ENCODE measurements around the gene NAALADL2. TPM values are rescaled to one million over a fixed set of nuclear protein-coding genes. Genes with fewer than 3 reads are reported as not detected.

The NAALADL2 gene
- total RNA-seq, 2 donors from 2014 or later, result 6.2 to 14.5 TPM

DNA sequence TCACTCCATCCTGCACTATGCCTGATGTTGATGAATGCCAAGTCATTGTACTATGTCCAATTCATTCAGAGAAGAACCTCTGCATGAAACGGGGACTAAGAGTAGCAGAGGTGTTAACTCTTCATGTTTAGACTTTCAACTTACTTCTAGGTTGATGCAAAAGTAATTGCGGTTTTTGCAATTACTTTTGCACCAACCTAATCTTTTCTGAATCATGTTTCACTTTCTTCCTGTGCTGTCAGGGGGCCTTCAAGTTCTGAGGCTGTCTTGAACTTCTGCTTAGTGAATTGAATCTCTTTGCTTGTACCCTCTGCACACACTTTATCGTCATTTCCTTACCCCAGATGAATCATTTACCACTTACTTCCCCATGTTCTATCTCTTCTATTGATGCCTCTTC lies 636.2 kb downstream of the NAALADL2 start:
- TF ChIP-seq POLR2A (IDR thresholded peaks at IDR 0.05), result no peak
- TF ChIP-seq, protein P1, sequence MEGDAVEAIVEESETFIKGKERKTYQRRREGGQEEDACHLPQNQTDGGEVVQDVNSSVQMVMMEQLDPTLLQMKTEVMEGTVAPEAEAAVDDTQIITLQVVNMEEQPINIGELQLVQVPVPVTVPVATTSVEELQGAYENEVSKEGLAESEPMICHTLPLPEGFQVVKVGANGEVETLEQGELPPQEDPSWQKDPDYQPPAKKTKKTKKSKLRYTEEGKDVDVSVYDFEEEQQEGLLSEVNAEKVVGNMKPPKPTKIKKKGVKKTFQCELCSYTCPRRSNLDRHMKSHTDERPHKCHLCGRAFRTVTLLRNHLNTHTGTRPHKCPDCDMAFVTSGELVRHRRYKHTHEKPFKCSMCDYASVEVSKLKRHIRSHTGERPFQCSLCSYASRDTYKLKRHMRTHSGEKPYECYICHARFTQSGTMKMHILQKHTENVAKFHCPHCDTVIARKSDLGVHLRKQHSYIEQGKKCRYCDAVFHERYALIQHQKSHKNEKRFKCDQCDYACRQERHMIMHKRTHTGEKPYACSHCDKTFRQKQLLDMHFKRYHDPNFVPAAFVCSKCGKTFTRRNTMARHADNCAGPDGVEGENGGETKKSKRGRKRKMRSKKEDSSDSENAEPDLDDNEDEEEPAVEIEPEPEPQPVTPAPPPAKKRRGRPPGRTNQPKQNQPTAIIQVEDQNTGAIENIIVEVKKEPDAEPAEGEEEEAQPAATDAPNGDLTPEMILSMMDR (IDR thresholded peaks at IDR 0.05), result no peak
- intact Hi-C loops (cut with DNase I), result no loop called here
- DNase-seq, result no peak
- no peak overlapping the region for H3K27ac ChIP-seq
- H3K4me3 ChIP-seq, result no peak overlapping the region
- no peaks in the 10 kb centered on the region for H3K9me3 ChIP-seq
- ATAC-seq, result no peak
- H3K36me3 ChIP-seq (replicated peaks in 1 of 2; ENCODE audit: insufficient read depth in 1 of 2, low read depth in 2 of 2), result no peaks in the 10 kb centered on the region
- WGBS, 2 donors, result 38 to 47% methylated on average over 3 of the region's 3 CpGs
- H3K4me1 ChIP-seq, result no peaks in the 10 kb centered on the region
- no peaks in the 10 kb centered on the region for H3K27me3 ChIP-seq

DNA sequence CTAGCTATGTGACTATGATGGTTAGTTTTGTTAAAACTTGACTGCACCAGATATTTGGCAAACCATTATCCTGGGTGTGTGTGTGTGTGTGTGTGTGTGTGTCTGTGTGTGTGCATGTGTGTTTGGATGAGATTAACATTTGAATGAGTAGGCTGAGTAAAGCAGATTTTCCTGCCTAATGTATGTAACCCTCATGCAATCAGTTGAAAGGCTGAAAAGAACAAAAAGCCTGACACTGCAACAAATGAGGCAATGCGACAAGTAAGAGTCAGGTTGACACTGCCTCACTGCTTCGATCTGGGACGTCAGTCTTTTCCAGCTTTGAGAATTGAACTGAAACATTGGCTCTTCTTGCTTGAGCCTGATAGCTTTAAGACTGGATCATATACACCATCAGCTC lies 643.0 kb downstream of the NAALADL2 start:
- Histone ChIP-seq H3K27ac (no peak overlapping the region), H3K9me3 (no peaks in the 10 kb centered on the region), H3K27me3 (no peaks in the 10 kb centered on the region), H3K4me3 (no peak overlapping the region), H3K4me1 (no peaks in the 10 kb centered on the region), H3K36me3 (replicated peaks in 1 of 2; ENCODE audit: insufficient read depth in 1 of 2, low read depth in 2 of 2) (no peaks in the 10 kb centered on the region)
- DNase-seq (no peak), ATAC-seq (no peak)
- TF ChIP-seq, protein P1 (IDR thresholded peaks at IDR 0.05), result no peak
- no peak for TF ChIP-seq POLR2A (IDR thresholded peaks at IDR 0.05)
- intact Hi-C loops (cut with DNase I), result no loop called here
- WGBS, 2 donors, result 67 to 78% methylated on average over 3 of the region's 3 CpGs

DNA sequence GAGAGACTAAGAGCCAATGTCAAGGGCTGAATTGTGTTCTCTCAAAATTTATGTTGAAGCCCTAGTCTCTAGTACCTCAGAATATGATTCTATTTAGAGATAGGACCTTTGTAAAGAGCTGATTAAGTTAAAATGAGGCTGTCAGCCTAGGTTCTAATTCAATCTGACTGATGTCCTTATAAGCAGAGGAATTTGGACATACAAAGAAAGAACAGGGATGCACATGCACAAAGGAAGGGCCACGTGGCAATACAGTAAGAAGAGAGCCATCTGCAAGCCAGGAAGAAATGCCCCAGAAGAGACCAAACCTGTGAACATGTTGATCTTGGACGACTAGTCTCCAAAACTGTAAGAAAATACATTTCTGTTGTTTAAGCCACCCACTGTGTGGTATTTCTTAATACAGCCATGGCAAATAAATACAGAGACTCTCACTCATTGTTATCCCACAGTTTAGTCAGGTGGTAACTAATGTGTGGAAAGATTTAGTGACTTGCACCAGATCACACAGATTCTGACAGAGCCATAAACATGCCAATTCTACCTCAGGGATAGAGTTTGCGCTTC lies 652.2 kb downstream of the NAALADL2 start:
- TF ChIP-seq, protein P1 (IDR thresholded peaks at IDR 0.05), result no peak
- no peak for TF ChIP-seq POLR2A (IDR thresholded peaks at IDR 0.05)
- no peaks in the 10 kb centered on the region for H3K4me1 ChIP-seq
- no peaks in the 10 kb centered on the region for H3K9me3 ChIP-seq
- intact Hi-C loops (cut with DNase I), result no loop called here
- ATAC-seq, result no peak
- no peaks in the 10 kb centered on the region for H3K36me3 ChIP-seq (replicated peaks in 1 of 2; ENCODE audit: insufficient read depth in 1 of 2, low read depth in 2 of 2)
- no peak overlapping the region for H3K27ac ChIP-seq
- H3K27me3 ChIP-seq, result no peaks in the 10 kb centered on the region
- DNase-seq, result no peak
- H3K4me3 ChIP-seq, result no peak overlapping the region
- 70 to 75% methylated on average over 3 of the region's 3 CpGs for WGBS, 2 donors

DNA sequence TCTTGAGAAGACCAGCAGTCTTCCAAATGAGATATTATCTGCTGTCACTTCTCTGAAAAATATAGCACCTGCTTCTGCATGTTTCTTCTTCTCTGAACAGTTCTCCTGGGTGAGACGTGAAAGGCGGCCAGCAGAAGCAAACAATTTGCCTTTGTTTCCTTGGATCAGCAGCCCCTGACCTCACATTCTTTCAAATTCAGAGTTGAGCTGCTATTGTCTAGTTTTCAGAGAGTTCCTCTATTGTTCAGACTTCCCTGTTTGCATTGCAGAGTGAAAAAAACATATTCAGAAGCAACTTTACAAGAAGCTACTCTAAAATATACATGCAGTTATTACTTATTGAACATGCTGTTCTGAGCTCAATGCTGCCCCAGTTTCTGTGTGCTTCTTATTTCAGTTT lies 653.6 kb downstream of the NAALADL2 start:
- no peaks in the 10 kb centered on the region for H3K9me3 ChIP-seq
- no peak for ATAC-seq
- H3K4me3 ChIP-seq, result no peak overlapping the region
- H3K27me3 ChIP-seq, result no peaks in the 10 kb centered on the region
- H3K36me3 ChIP-seq (replicated peaks in 1 of 2; ENCODE audit: insufficient read depth in 1 of 2, low read depth in 2 of 2), result no peaks in the 10 kb centered on the region
- intact Hi-C loops (cut with DNase I), result no loop called here
- no peak for DNase-seq
- TF ChIP-seq, protein P1 (IDR thresholded peaks at IDR 0.05), result no peak
- TF ChIP-seq POLR2A (IDR thresholded peaks at IDR 0.05), result no peak
- 21 to 42% methylated on average over 2 of the region's 2 CpGs for WGBS, 2 donors
- no peak overlapping the region for H3K27ac ChIP-seq
- no peaks in the 10 kb centered on the region for H3K4me1 ChIP-seq

DNA sequence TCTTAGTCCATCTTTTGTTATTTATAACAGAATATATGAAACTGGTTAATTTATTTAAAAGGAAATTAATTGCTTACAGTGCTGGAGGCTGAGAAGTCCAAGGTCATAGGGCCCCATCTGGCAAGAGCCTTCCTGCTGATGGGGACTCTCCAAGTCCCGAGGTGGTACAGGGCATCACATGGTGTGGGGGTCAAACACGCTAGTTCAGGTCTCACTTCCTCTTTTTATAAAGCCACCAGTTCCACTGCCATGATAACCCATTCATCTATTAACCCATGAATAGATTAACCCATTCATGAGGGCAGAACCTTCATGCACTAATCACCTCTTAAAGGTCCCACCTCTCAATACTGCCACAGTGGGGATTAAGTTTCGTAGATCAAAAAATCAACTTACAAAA lies 659.3 kb downstream of the NAALADL2 start:
- intact Hi-C loops (cut with DNase I), result no loop called here
- no peaks in the 10 kb centered on the region for H3K27me3 ChIP-seq
- H3K4me3 ChIP-seq, result no peak overlapping the region
- TF ChIP-seq, protein P1 (IDR thresholded peaks at IDR 0.05), result no peak
- H3K4me1 ChIP-seq, result no peaks in the 10 kb centered on the region
- no peaks in the 10 kb centered on the region for H3K36me3 ChIP-seq (replicated peaks in 1 of 2; ENCODE audit: insufficient read depth in 1 of 2, low read depth in 2 of 2)
- ATAC-seq, result no peak
- DNase-seq, result no peak
- no peak overlapping the region for H3K27ac ChIP-seq
- 82 to 85% methylated on average over 3 of the region's 3 CpGs for WGBS, 2 donors
- H3K9me3 ChIP-seq, result no peaks in the 10 kb centered on the region

Measured in body of pancreas (tissue), 4 donors.